ENCODE results near the gene LRMDA. TPM values are rescaled to one million over a fixed set of nuclear protein-coding genes. Genes with fewer than 3 reads are reported as not detected.

LRMDA gene
- total and polyA plus RNA-seq, 2 of the 13 experiments (the other 11 are each of a cell fraction or from before 2014, with no cell fraction given): 13.4 to 22.0 TPM

GRCh38 chr10:75828413-75828812 is 397.0 kb downstream of the LRMDA start:
- DNase-seq (ENCODE audit: low spot score) (no peak), FAIRE-seq (no peak), ATAC-seq (no peak)
- TF ChIP-seq ZNF354B (CRISPR knock-in tag; IDR thresholded peaks at IDR 0.05) (no peak), ZNF263 (CRISPR knock-in tag; IDR thresholded peaks at IDR 0.05) (no peak), MXI1 (IDR thresholded peaks at IDR 0.05; ENCODE audit: borderline replicate concordance, low read depth, low read length) (no peak), ZFP41 (CRISPR knock-in tag; IDR thresholded peaks at IDR 0.05; ENCODE audit: borderline replicate concordance) (no peak), ZNF569 (CRISPR knock-in tag; IDR thresholded peaks at IDR 0.05; ENCODE audit: borderline replicate concordance) (no peak)
- Histone ChIP-seq H3K36me3 (replicated peaks in 1 of 2; ENCODE audit: control insufficient read depth in 1 of 2, insufficient read depth in 2 of 2, low read length in 2 of 2) (no peaks in the 10 kb centered on the region), H2AFZ (ENCODE audit: low read length) (no peak overlapping the region), H3K27me3 (ENCODE audit: control insufficient read depth in 1 of 2, insufficient read depth in 2 of 2, low read length in 2 of 2) (no peaks in the 10 kb centered on the region), H3K79me2 (ENCODE audit: insufficient read depth, low read length) (no peaks in the 10 kb centered on the region), H3K27ac (ENCODE audit: extremely low read length, insufficient read depth, low read length) (no peak overlapping the region), H3K9ac (ENCODE audit: insufficient read depth, low read depth, low read length) (no peak overlapping the region), H3K4me1 (ENCODE audit: insufficient read depth, low read length) (peaks cover 11% of the 10 kb centered on the region), H3K4me2 (ENCODE audit: low read depth, low read length) (no peak overlapping the region), H4K20me1 (ENCODE audit: insufficient read depth, low read length) (no peaks in the 10 kb centered on the region), H3K9me3 (ENCODE audit: low read length) (no peaks in the 10 kb centered on the region), H3K4me3 (replicated peaks in 1 of 3; ENCODE audit: insufficient read depth in 1 of 3, low read depth in 2 of 3, low read length in 3 of 3) (no peak overlapping the region)
- 80% methylated on average over 3 of the region's 3 CpGs for WGBS (ENCODE audit: low lambda C conversion rate)
- in situ Hi-C loops (cut with HindIII; ENCODE audit: extremely low pct_ligation_motif_present, low pct_unique_long_range_greater_than_20kb) (no loop called here), intact Hi-C loops (cut with micrococcal nuclease; ENCODE audit: unreplicated experiment) (no loop called here)
- POLR2A ChIA-PET: no interaction called here
- no TSS peak for BruUV-seq (replicated peaks)
- CTCF ChIA-PET (ENCODE audit: low intra/inter-chr PET ratio, low total read pairs): no interaction called here

GRCh38 chr10:75836064-75836463 is 404.6 kb downstream of the LRMDA start:
- CTCF ChIA-PET (ENCODE audit: low intra/inter-chr PET ratio, low total read pairs): no interaction called here
- Histone ChIP-seq H2AFZ (ENCODE audit: low read length) (no peak overlapping the region), H3K4me2 (ENCODE audit: low read depth, low read length) (no peak overlapping the region), H3K27ac (ENCODE audit: extremely low read length, insufficient read depth, low read length) (no peak overlapping the region), H3K36me3 (replicated peaks in 1 of 2; ENCODE audit: control insufficient read depth in 1 of 2, insufficient read depth in 2 of 2, low read length in 2 of 2) (no peaks in the 10 kb centered on the region), H3K79me2 (ENCODE audit: insufficient read depth, low read length) (no peaks in the 10 kb centered on the region), H3K4me1 (ENCODE audit: insufficient read depth, low read length) (no peaks in the 10 kb centered on the region), H3K27me3 (ENCODE audit: control insufficient read depth in 1 of 2, insufficient read depth in 2 of 2, low read length in 2 of 2) (no peaks in the 10 kb centered on the region), H3K9me3 (ENCODE audit: low read length) (no peaks in the 10 kb centered on the region), H3K4me3 (replicated peaks in 1 of 3; ENCODE audit: insufficient read depth in 1 of 3, low read depth in 2 of 3, low read length in 3 of 3) (no peak overlapping the region), H3K9ac (ENCODE audit: insufficient read depth, low read depth, low read length) (no peak overlapping the region), H4K20me1 (ENCODE audit: insufficient read depth, low read length) (no peaks in the 10 kb centered on the region)
- no peak for TF ChIP-seq ZNF782 (CRISPR knock-in tag; IDR thresholded peaks at IDR 0.05; ENCODE audit: borderline replicate concordance)
- ATAC-seq (no peak), FAIRE-seq (no peak), DNase-seq (ENCODE audit: low spot score) (no peak)
- BruUV-seq (replicated peaks): no TSS peak
- intact Hi-C loops (cut with micrococcal nuclease; ENCODE audit: unreplicated experiment): no loop called here
- POLR2A ChIA-PET: no interaction called here
- WGBS (ENCODE audit: low lambda C conversion rate): 97% methylated on average over 3 of the region's 3 CpGs
- in situ Hi-C loops (cut with HindIII; ENCODE audit: extremely low pct_ligation_motif_present, low pct_unique_long_range_greater_than_20kb): no loop called here

Data from HepG2 (cell line).